ENCODE measurements around the gene COX7A2L.
"Not testable (repeated sequence)": the region's sequence is repeated elsewhere in the genome, so short reads cannot be mapped to it uniquely, and the experiment has no call there.

DNA sequence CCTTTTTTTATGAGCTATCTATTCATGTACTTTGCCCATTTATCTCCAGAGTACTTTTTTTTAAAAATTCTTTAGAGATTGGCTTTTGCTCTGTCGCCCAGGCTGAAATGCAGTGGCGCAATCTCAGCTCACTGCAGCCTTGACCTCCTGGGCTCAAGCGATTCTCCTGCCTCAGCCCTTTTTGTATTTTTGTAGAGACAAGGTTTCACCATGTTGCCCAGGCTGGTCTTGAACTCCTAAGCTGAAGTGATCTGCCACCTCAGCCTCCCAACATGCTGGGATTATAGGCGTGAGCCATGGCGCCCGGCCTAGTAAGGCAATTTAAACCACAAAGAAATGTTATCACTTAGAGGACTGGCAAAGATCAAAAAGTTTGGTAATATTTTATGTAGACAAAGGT is 14.2 kb downstream of the COX7A2L start:
- TF ChIP-seq, protein P1, sequence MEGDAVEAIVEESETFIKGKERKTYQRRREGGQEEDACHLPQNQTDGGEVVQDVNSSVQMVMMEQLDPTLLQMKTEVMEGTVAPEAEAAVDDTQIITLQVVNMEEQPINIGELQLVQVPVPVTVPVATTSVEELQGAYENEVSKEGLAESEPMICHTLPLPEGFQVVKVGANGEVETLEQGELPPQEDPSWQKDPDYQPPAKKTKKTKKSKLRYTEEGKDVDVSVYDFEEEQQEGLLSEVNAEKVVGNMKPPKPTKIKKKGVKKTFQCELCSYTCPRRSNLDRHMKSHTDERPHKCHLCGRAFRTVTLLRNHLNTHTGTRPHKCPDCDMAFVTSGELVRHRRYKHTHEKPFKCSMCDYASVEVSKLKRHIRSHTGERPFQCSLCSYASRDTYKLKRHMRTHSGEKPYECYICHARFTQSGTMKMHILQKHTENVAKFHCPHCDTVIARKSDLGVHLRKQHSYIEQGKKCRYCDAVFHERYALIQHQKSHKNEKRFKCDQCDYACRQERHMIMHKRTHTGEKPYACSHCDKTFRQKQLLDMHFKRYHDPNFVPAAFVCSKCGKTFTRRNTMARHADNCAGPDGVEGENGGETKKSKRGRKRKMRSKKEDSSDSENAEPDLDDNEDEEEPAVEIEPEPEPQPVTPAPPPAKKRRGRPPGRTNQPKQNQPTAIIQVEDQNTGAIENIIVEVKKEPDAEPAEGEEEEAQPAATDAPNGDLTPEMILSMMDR (IDR thresholded peaks at IDR 0.05): not testable (repeated sequence)
- TF ChIP-seq POLR2A (IDR thresholded peaks at IDR 0.05; ENCODE audit: low read depth): not testable (repeated sequence)
